HepG2 (cell line): ENCODE data around the gene PRDM7. TPM values are rescaled to one million over a fixed set of nuclear protein-coding genes. Genes with fewer than 3 reads are reported as not detected.

Experiments used
- ATAC-seq: fragments of 200-7000 bp; cut with Tn5 transposase; 3 replicates; pipeline ENCODE4 v1.9.1; 2020; ENCODE audit warnings: mild to moderate bottlenecking, moderate library complexity
- BruUV-seq: library from RNA; stranded (reverse); fragments of 400-500 nt; replicated peaks from 2 replicates; lab custom pipeline; 2021; lab: Mats Ljungman, UMichigan
- CTCF ChIA-PET: fragments of 300-600 bp; formaldehyde crosslinking; extraction: SDS; loops from one replicate; lab custom pipeline; 2021; ENCODE audit warnings: low total read pairs, inconsistent platforms, low intra/inter-chr PET ratio; lab: Yijun Ruan, JAX
- POLR2A ChIA-PET: fragments of 350-600 bp; sonication (Branson Sonifier 250); formaldehyde crosslinking; loops from one replicate; lab custom pipeline; 2020; ENCODE audit warnings: antibody characterized with exemption, inconsistent platforms; lab: Yijun Ruan, JAX
- DNase-seq: peaks from one replicate; pipeline ENCODE4 v3.0.0-alpha.2; 2015; ENCODE audit warnings: low spot score
- FAIRE-seq: peaks from 3 replicates; lab custom pipeline; 2011; peaks lifted over from hg19 to GRCh38; lab: Jason Lieb, UNC
- H2AFZ ChIP-seq: one replicate; pipeline ENCODE4 v1.6.1; 2011; ENCODE audit warnings: low read length, inconsistent platforms
- H3K27ac ChIP-seq: fragments of 300-600 bp; 3 replicates; pipeline ENCODE4 v1.8.0; 2011; ENCODE audit warnings: mixed run types, mild to moderate bottlenecking, mixed read lengths, low read length, inconsistent platforms; ENCODE audit not compliant: insufficient read depth; ENCODE audit errors: extremely low read length
- H3K27me3 ChIP-seq, 2 experiments: fragments of 200-600 bp in 1 of 2; 2 replicates in 1 of 2; 3 replicates in 1 of 2; pipeline versions ENCODE4 v1.6.0 to v1.8.0; 2011; ENCODE audit warnings: low read length in 2 of 2, mild to moderate bottlenecking in 2 of 2, moderate library complexity in 2 of 2, inconsistent platforms in 1 of 2; ENCODE audit not compliant: insufficient read depth in 2 of 2, control insufficient read depth in 1 of 2
- H3K36me3 ChIP-seq, 2 experiments: fragments of 200-600 bp in 1 of 2; replicated peaks in 1 of 2; 2 replicates in 1 of 2; 3 replicates in 1 of 2; pipeline versions ENCODE4 v1.5.1 to v1.8.0; 2011; ENCODE audit warnings: low read length in 2 of 2, inconsistent platforms in 1 of 2; ENCODE audit not compliant: insufficient read depth in 2 of 2, control insufficient read depth in 1 of 2
- H3K4me1 ChIP-seq: 2 replicates; pipeline ENCODE4 v1.5.1; 2012; ENCODE audit warnings: low read length, inconsistent platforms; ENCODE audit not compliant: insufficient read depth
- H3K4me2 ChIP-seq: 2 replicates; pipeline ENCODE4 v1.6.0; 2011; ENCODE audit warnings: low read depth, low read length, inconsistent platforms
- H3K4me3 ChIP-seq, 3 experiments: fragments of 200-600 bp in 1 of 3; sonication (generic), shearing (Covaris generic) in 1 of 3; replicated peaks in 1 of 3; 2 replicates each; pipeline ENCODE4 v1.5.1; 2011 to 2016; ENCODE audit warnings: low read length in 3 of 3, inconsistent platforms in 2 of 3, low read depth in 2 of 3, mild to moderate bottlenecking in 2 of 3, control low read depth in 1 of 3, mixed read lengths in 1 of 3; ENCODE audit not compliant: insufficient read depth in 1 of 3
- H3K79me2 ChIP-seq: one replicate; pipeline ENCODE4 v1.6.1; 2011; ENCODE audit warnings: low read length, inconsistent platforms; ENCODE audit not compliant: insufficient read depth
- H3K9ac ChIP-seq: 2 replicates; pipeline ENCODE4 v1.6.0; 2011; ENCODE audit warnings: mild to moderate bottlenecking, low read depth, low read length, inconsistent platforms; ENCODE audit not compliant: insufficient read depth
- H3K9me3 ChIP-seq: 2 replicates; pipeline ENCODE4 v1.5.1; 2012; ENCODE audit warnings: mild to moderate bottlenecking, low read length
- H4K20me1 ChIP-seq: 2 replicates; pipeline ENCODE4 v1.6.0; 2011; ENCODE audit warnings: inconsistent platforms, mild to moderate bottlenecking, low read length, moderate library complexity; ENCODE audit not compliant: insufficient read depth
- MAF1 ChIP-seq: sonication (generic); formaldehyde crosslinking; IDR thresholded peaks from 2 replicates; pipeline ENCODE4 v1.5.0; 2020; ENCODE audit warnings: missing genetic modification reagents, borderline replicate concordance
- PRPF4 ChIP-seq: fragments of 200-400 bp; formaldehyde crosslinking; IDR thresholded peaks from 2 replicates; pipeline ENCODE4 v1.6.1; 2016; ENCODE audit warnings: low read length, low read depth; ENCODE audit not compliant: poor library complexity, severe bottlenecking
- SNAI1 ChIP-seq: sonication (generic); formaldehyde crosslinking; IDR thresholded peaks from 2 replicates; pipeline ENCODE4 v1.5.0; 2020; ENCODE audit warnings: mild to moderate bottlenecking, missing genetic modification reagents, borderline replicate concordance
- ZFP62 ChIP-seq: sonication (generic); formaldehyde crosslinking; IDR thresholded peaks from 2 replicates; pipeline ENCODE4 v1.4.0; 2020; ENCODE audit warnings: missing genetic modification reagents
- ZFP82 ChIP-seq: sonication (generic); formaldehyde crosslinking; IDR thresholded peaks from 2 replicates; pipeline ENCODE4 v1.5.1; 2020; ENCODE audit warnings: mild to moderate bottlenecking, missing genetic modification reagents, borderline replicate concordance
- ZNF296 ChIP-seq: sonication (generic); formaldehyde crosslinking; conservative IDR thresholded peaks from 2 replicates; pipeline ENCODE4 v1.5.0; 2020; ENCODE audit warnings: mild to moderate bottlenecking, missing genetic modification reagents
- ZNF33B ChIP-seq: sonication (generic); formaldehyde crosslinking; IDR thresholded peaks from 2 replicates; pipeline ENCODE4 v1.5.1; 2020; ENCODE audit warnings: mild to moderate bottlenecking, missing genetic modification reagents
- ZNF670 ChIP-seq: sonication (generic); formaldehyde crosslinking; IDR thresholded peaks from 2 replicates; pipeline ENCODE4 v1.8.0; 2022; ENCODE audit warnings: mild to moderate bottlenecking, missing genetic modification reagents, borderline replicate concordance
- WGBS: methylation state at CpG from one replicate; pipeline ENCODE4 v1.1.6; 2017; ENCODE audit warnings: low lambda C conversion rate; 5-methylcytosine and 5-hydroxymethylcytosine counted together
- in situ Hi-C: cut with HindIII; loops from 2 replicates; pipeline ENCODE4 v1.10.0; 2017; ENCODE audit warnings: low pct_unique_long_range_greater_than_20kb; ENCODE audit not compliant: extremely low pct_ligation_motif_present
- intact Hi-C: fragments of 100-400 bp; cut with micrococcal nuclease; formaldehyde crosslinking; loops from one replicate; pipeline ENCODE4 v1.10.0; 2022; ENCODE audit not compliant: unreplicated experiment
- polyA plus RNA-seq, 8 experiments: library from polyadenylated mRNA; depleted of rRNA in 3 of 8; stranded (reverse) in 7 of 8; unstranded in 1 of 8; fragments of >200 nt; fragmentation: Illumina TruSeq in 4 of 8; extraction: Trizol in 4 of 8; gene quantifications; 2 replicates each; pipeline versions ENCODE4 v1.2.1 to v1.2.3, GENCODE V29; 2011 to 2016; ENCODE audit warnings: low read depth in 4 of 8, missing spikeins in 1 of 8, mixed read lengths in 1 of 8; ENCODE audit not compliant: insufficient read depth in 1 of 8
- total RNA-seq, 5 experiments: library from RNA; depleted of rRNA; stranded (reverse); fragments of >200 nt; fragmentation: Illumina TruSeq; extraction: Trizol; gene quantifications; 2 replicates each; pipeline ENCODE4 v1.2.3, GENCODE V29; 2016; ENCODE audit warnings: low read depth in 1 of 5
- TF ChIP-seq, protein P1 (sequence below): IDR thresholded peaks from 2 replicates; pipeline ENCODE4 v1.6.1; 2018; ENCODE audit warnings: missing genetic modification reagents, mild to moderate bottlenecking, missing compliant biosample characterization
- TF ChIP-seq, protein P2 (sequence below): sonication (generic); formaldehyde crosslinking; IDR thresholded peaks from 2 replicates; pipeline ENCODE4 v1.4.0; 2020; ENCODE audit warnings: mild to moderate bottlenecking, missing genetic modification reagents

Gene PRDM7
- total and polyA plus RNA-seq, 2 of the 13 experiments (the other 11 are each of a cell fraction or from before 2014, with no cell fraction given) = not detected

DNA sequence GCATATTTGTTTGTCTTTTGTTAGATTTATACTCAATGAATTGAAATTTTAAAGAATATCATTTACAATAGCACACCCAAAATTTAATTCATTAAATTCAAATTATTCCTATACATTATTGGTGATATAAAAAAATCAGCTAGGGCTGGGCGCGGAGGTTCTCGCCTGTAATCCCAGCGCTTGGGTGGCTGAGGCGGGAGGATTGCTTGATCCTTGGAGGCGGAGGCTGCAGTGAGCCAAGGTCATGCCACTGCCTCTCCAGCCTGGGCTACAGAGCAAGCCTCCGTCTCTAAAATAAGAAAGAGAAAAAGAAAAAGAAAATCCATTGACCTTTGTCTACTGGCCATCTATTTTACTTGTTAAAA is 4.5 kb upstream of the PRDM7 start:
- ChIA-PET CTCF (interaction anchor here (1.3 to 3.3 kb wide), 2 partner anchors 15 to 24 kb away, joined by 4 to 9 read pairs; no protein-coding TSS in a partner anchor), POLR2A (no interaction called here)
- no TSS peak for BruUV-seq
- FAIRE-seq (no peak), DNase-seq (no peak), ATAC-seq (peak; percentile 5; the same call in 2 of the 3 replicates)
- H3K27ac ChIP-seq = no peak overlapping the region
- peaks cover 7 to 19% of the 10 kb centered on the region in 2 experiments; a peak in 4 of 5 replicates for H3K27me3 ChIP-seq
- no peaks in the 10 kb centered on the region for H4K20me1 ChIP-seq
- H3K36me3 ChIP-seq = no peaks in the 10 kb centered on the region
- no peak for TF ChIP-seq ZNF296 (CRISPR knock-in tag)
- 0 out of 2 replicates have a peak, but pooled peaks have one; percentile 26 for TF ChIP-seq ZFP82
- TF ChIP-seq ZFP62 (CRISPR knock-in tag) = no peak
- TF ChIP-seq ZNF670 = 0 out of 2 replicates have a peak, but pooled peaks have one; percentile 37
- TF ChIP-seq, protein P1, sequence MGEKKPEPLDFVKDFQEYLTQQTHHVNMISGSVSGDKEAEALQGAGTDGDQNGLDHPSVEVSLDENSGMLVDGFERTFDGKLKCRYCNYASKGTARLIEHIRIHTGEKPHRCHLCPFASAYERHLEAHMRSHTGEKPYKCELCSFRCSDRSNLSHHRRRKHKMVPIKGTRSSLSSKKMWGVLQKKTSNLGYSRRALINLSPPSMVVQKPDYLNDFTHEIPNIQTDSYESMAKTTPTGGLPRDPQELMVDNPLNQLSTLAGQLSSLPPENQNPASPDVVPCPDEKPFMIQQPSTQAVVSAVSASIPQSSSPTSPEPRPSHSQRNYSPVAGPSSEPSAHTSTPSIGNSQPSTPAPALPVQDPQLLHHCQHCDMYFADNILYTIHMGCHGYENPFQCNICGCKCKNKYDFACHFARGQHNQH = no peak
- TF ChIP-seq ZNF33B (CRISPR knock-in tag) = no peak
- 0 out of 2 replicates have a peak, but pooled peaks have one; percentile 6 for TF ChIP-seq MAF1 (CRISPR knock-in tag)
- 0 out of 2 replicates have a peak, but pooled peaks have one; percentile 42 for TF ChIP-seq SNAI1 (CRISPR knock-in tag)
- TF ChIP-seq PRPF4 = no peak
- TF ChIP-seq, protein P2, sequence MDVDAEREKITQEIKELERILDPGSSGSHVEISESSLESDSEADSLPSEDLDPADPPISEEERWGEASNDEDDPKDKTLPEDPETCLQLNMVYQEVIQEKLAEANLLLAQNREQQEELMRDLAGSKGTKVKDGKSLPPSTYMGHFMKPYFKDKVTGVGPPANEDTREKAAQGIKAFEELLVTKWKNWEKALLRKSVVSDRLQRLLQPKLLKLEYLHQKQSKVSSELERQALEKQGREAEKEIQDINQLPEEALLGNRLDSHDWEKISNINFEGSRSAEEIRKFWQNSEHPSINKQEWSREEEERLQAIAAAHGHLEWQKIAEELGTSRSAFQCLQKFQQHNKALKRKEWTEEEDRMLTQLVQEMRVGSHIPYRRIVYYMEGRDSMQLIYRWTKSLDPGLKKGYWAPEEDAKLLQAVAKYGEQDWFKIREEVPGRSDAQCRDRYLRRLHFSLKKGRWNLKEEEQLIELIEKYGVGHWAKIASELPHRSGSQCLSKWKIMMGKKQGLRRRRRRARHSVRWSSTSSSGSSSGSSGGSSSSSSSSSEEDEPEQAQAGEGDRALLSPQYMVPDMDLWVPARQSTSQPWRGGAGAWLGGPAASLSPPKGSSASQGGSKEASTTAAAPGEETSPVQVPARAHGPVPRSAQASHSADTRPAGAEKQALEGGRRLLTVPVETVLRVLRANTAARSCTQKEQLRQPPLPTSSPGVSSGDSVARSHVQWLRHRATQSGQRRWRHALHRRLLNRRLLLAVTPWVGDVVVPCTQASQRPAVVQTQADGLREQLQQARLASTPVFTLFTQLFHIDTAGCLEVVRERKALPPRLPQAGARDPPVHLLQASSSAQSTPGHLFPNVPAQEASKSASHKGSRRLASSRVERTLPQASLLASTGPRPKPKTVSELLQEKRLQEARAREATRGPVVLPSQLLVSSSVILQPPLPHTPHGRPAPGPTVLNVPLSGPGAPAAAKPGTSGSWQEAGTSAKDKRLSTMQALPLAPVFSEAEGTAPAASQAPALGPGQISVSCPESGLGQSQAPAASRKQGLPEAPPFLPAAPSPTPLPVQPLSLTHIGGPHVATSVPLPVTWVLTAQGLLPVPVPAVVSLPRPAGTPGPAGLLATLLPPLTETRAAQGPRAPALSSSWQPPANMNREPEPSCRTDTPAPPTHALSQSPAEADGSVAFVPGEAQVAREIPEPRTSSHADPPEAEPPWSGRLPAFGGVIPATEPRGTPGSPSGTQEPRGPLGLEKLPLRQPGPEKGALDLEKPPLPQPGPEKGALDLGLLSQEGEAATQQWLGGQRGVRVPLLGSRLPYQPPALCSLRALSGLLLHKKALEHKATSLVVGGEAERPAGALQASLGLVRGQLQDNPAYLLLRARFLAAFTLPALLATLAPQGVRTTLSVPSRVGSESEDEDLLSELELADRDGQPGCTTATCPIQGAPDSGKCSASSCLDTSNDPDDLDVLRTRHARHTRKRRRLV = 0 out of 2 replicates have a peak, but pooled peaks have one; percentile 18
- H3K4me3 ChIP-seq = no peak overlapping the region
- in situ Hi-C loops (no loop called here), intact Hi-C loops (no loop called here)
- no peak overlapping the region for H3K9ac ChIP-seq
- H2AFZ ChIP-seq = no peak overlapping the region
- no peak overlapping the region for H3K4me2 ChIP-seq
- H3K4me1 ChIP-seq = peaks cover 17% of the 10 kb centered on the region
- WGBS = 6% methylated on average over 7 of the region's 7 CpGs
- no peaks in the 10 kb centered on the region for H3K79me2 ChIP-seq
- no peaks in the 10 kb centered on the region; the same call in 1 of the 2 replicates for H3K9me3 ChIP-seq
